CD8-positive, alpha-beta memory T cell (primary cell): ENCODE data around the gene PIK3R3. TPM values are rescaled to one million over a fixed set of nuclear protein-coding genes. Genes with fewer than 3 reads are reported as not detected.

Source experiments
- CTCF ChIA-PET: fragments of 350-600 bp; sonication (Branson Sonifier 250); formaldehyde crosslinking; loops from one replicate; lab custom pipeline; 2021; ENCODE audit warnings: antibody characterized with exemption; lab: Charles Lee
- POLR2A ChIA-PET: fragments of 350-600 bp; sonication (Branson Sonifier 250); formaldehyde crosslinking; loops from one replicate; lab custom pipeline; 2021; ENCODE audit warnings: antibody characterized with exemption; lab: Charles Lee
- DNase-seq, 5 donors: peaks; one replicate each; pipeline versions ENCODE4 v3.0.0 to v3.0.0-alpha.2; 2020 to 2022; ENCODE audit warnings: mixed read lengths in 1 of 5
- H3K27ac ChIP-seq: one replicate; pipeline ENCODE4 v1.7.0; 2013; ENCODE audit warnings: low read depth, mild to moderate bottlenecking, low read length, moderate library complexity
- H3K27me3 ChIP-seq: 2 replicates; pipeline ENCODE4 v1.7.0; 2013; ENCODE audit warnings: low read length, mild to moderate bottlenecking; ENCODE audit not compliant: insufficient read depth, poor library complexity, severe bottlenecking
- H3K36me3 ChIP-seq: 2 replicates; pipeline ENCODE4 v1.7.0; 2013; ENCODE audit warnings: mild to moderate bottlenecking, low read length, moderate library complexity; ENCODE audit not compliant: insufficient read depth
- H3K4me1 ChIP-seq: 2 replicates; pipeline ENCODE4 v1.7.0; 2013; ENCODE audit warnings: mild to moderate bottlenecking, low read length, moderate library complexity; ENCODE audit not compliant: insufficient read depth
- H3K4me3 ChIP-seq: 2 replicates; pipeline ENCODE4 v1.7.0; 2013; ENCODE audit warnings: mild to moderate bottlenecking, low read length
- H3K9me3 ChIP-seq: 2 replicates; pipeline ENCODE4 v1.7.0; 2013; ENCODE audit warnings: mild to moderate bottlenecking, low read length
- H3K27ac Mint-ChIP-seq, 8 donors: one replicate each; pipeline ENCODE4 v1.8.0; 2020 to 2021; ENCODE audit warnings: mixed read lengths in 8 of 8, mild to moderate bottlenecking in 6 of 8, inconsistent platforms in 3 of 8, moderate library complexity in 3 of 8
- H3K27me3 Mint-ChIP-seq, 2 donors: one replicate each; pipeline ENCODE4 v1.8.0; 2020 to 2021; ENCODE audit warnings: mixed read lengths in 2 of 2, mild to moderate bottlenecking in 1 of 2, moderate library complexity in 1 of 2
- H3K36me3 Mint-ChIP-seq, 3 donors: one replicate each; pipeline ENCODE4 v1.8.0; 2020 to 2021; ENCODE audit warnings: mixed read lengths in 3 of 3, inconsistent platforms in 1 of 3, mild to moderate bottlenecking in 1 of 3
- H3K4me1 Mint-ChIP-seq, 3 donors: one replicate each; pipeline ENCODE4 v1.8.0; 2020 to 2021; ENCODE audit warnings: mixed read lengths in 3 of 3, inconsistent platforms in 1 of 3, mild to moderate bottlenecking in 1 of 3
- H3K4me3 Mint-ChIP-seq, 7 donors: one replicate each; pipeline ENCODE4 v1.8.0; 2020 to 2021; ENCODE audit warnings: mixed read lengths in 7 of 7, mild to moderate bottlenecking in 6 of 7, moderate library complexity in 4 of 7, inconsistent platforms in 2 of 7
- H3K9me3 Mint-ChIP-seq, 5 donors: one replicate each; pipeline ENCODE4 v1.8.0; 2020 to 2022; ENCODE audit warnings: mixed read lengths in 5 of 5, mild to moderate bottlenecking in 3 of 5, moderate library complexity in 2 of 5, inconsistent platforms in 1 of 5
- polyA plus RNA-seq: library from polyadenylated mRNA; unstranded; fragments of 300-500 nt; fragmentation: Illumina TruSeq; gene quantifications from one replicate; pipeline ENCODE4 v1.2.3, GENCODE V29; 2021
- total RNA-seq, 2 experiments: library from RNA; stranded (reverse); gene quantifications; one replicate each; pipeline ENCODE4 v1.2.3, GENCODE V29; 2021

The PIK3R3 gene
- total and polyA plus RNA-seq, 3 experiments from 2014 or later = 3.3 to 4.7 (median 4.3) TPM

DNA sequence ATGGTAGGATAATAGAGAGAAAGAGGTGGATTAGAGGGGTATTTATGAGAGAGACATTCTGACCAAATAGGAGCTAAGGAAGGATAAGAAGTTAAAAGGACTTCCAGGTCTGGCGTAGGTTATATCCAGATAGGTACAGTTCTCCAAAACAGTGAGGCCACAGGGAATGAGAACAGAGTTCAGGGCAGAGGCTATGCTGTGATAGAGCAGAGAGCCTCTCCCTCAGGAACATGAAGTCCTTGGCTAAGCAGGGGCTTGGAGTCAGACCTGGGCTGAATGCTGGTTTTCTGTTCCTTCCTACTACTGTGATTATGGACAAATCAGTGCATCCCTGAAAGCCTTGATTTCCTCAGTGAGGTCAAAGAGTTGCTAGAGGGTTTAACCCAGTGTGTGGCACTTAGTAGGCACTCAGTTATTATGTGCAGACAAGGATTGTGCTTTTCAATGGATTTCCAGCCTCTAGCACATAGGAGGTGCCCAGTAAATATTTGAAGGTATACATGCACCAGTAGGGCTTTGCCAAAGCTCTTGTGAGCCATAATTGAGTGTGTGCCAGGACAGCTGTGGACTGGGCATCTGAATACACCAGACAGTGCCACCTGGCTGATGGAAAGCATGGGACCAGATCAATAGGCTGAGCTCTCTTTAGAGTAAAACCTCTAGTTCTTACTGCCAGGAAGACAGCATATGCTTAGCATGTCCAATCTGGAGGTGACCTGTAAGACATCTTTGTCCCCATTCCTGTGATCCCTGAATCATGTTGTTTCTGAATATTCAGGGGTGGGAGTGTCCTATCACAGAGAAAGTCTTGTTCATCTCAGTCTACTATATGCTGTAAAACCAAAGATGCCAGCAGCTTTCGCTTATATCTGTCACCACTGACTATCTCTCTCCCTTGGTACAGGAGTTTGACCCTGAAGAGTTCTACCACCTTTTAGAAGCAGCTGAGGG lies 111.1 kb downstream of the PIK3R3 start:
- Histone ChIP-seq H3K27ac (no peak overlapping the region), H3K9me3 (no peaks in the 10 kb centered on the region), H3K27me3 (no peaks in the 10 kb centered on the region), H3K36me3 (no peaks in the 10 kb centered on the region), H3K4me1 (no peaks in the 10 kb centered on the region), H3K4me3 (no peak overlapping the region)
- CTCF ChIA-PET = no interaction called here
- H3K4me3 Mint-ChIP-seq = no peak overlapping the region
- peaks cover 0 to 13% (median 2%) of the 10 kb centered on the region in 3 donors for H3K36me3 Mint-ChIP-seq
- H3K9me3 Mint-ChIP-seq = no peaks in the 10 kb centered on the region
- POLR2A ChIA-PET = no interaction called here
- no peak for DNase-seq
- H3K4me1 Mint-ChIP-seq = no peaks in the 10 kb centered on the region
- H3K27me3 Mint-ChIP-seq = no peaks in the 10 kb centered on the region
- no peak overlapping the region for H3K27ac Mint-ChIP-seq

DNA sequence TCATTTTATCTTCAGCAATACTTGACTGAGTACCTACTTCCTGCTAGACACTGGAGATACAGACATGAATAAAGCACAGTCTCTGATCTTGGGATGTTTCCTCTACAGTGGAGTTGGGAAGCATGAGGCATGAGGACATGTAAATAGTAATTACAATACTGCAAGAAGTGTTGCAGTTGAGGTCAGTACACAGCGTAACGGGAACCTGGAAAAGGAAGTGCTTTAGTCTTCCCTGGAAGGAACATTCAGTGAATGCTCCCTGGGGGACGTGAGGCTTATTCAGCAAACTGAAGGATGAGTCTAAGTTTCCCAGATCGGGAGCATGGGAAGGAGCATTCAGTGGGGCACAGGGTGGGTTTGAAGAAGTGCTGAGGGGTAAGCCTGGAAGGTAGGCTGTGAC lies 112.4 kb downstream of the PIK3R3 start:
- no peak overlapping the region for H3K4me3 ChIP-seq
- H3K27me3 ChIP-seq = no peaks in the 10 kb centered on the region
- no peaks in the 10 kb centered on the region for H3K36me3 ChIP-seq
- no peak for DNase-seq
- Mint-ChIP-seq H3K4me1 (no peaks in the 10 kb centered on the region), H3K27me3 (no peaks in the 10 kb centered on the region), H3K9me3 (no peaks in the 10 kb centered on the region), H3K27ac (no peak overlapping the region), H3K4me3 (no peak overlapping the region), H3K36me3 (peaks cover 0 to 13% (median 2%) of the 10 kb centered on the region in 3 donors)
- POLR2A ChIA-PET = no interaction called here
- H3K27ac ChIP-seq = no peak overlapping the region
- no peaks in the 10 kb centered on the region for H3K9me3 ChIP-seq
- no peaks in the 10 kb centered on the region for H3K4me1 ChIP-seq
- CTCF ChIA-PET = no interaction called here

GRCh38 chr1:46019348-46019747 lies 113.1 kb downstream of the PIK3R3 start:
- Histone ChIP-seq H3K27ac (no peak overlapping the region), H3K36me3 (no peaks in the 10 kb centered on the region), H3K9me3 (no peaks in the 10 kb centered on the region), H3K4me1 (no peaks in the 10 kb centered on the region), H3K27me3 (no peaks in the 10 kb centered on the region), H3K4me3 (no peak overlapping the region)
- H3K4me3 Mint-ChIP-seq = no peak overlapping the region
- no peaks in the 10 kb centered on the region for H3K4me1 Mint-ChIP-seq
- ChIA-PET CTCF (no interaction called here), POLR2A (no interaction called here)
- H3K36me3 Mint-ChIP-seq = peaks cover 0 to 11% (median 3%) of the 10 kb centered on the region in 3 donors
- no peak for DNase-seq
- H3K27ac Mint-ChIP-seq = no peak overlapping the region
- H3K9me3 Mint-ChIP-seq = no peaks in the 10 kb centered on the region
- no peaks in the 10 kb centered on the region for H3K27me3 Mint-ChIP-seq

DNA sequence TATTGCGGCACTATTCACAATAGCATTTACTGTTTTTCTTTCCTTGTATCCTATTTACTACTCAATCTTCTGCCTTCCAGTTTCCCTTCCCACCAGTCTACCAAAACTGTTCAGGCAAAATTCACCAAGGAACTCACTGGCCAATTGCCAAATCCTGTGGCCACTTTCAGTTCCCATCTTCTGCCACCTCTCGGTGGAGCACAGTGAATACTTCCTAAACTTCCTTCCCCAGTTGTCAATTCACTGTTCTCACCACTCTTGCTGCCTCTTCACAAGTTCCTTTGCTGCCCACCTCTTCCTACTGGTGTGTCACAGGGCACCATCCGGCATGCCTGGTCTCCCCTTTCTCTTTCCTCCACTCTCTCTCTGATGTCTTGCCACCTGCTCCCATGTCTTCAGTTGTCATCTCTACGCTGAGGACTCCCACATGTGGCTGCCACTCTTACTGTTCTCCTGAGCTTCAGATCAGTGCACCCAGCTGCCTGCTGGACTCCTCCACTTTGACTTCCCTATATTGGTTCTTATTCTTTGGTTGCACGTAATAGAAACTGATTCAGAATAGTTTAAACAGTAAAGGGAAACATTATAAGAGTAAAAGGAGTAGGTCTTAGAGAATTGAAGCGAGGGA lies 114.4 kb downstream of the PIK3R3 start:
- Mint-ChIP-seq H3K36me3 (peaks cover 0 to 6% (median 3%) of the 10 kb centered on the region in 3 donors), H3K27me3 (no peaks in the 10 kb centered on the region), H3K27ac (no peak overlapping the region), H3K4me1 (no peaks in the 10 kb centered on the region), H3K4me3 (no peak overlapping the region), H3K9me3 (no peaks in the 10 kb centered on the region)
- Histone ChIP-seq H3K27me3 (no peaks in the 10 kb centered on the region), H3K4me1 (no peaks in the 10 kb centered on the region), H3K4me3 (no peak overlapping the region), H3K27ac (no peak overlapping the region), H3K36me3 (no peaks in the 10 kb centered on the region), H3K9me3 (no peaks in the 10 kb centered on the region)
- ChIA-PET CTCF (interaction anchor here (0.9 kb wide), 1 partner anchor 14 kb away, joined by 3 read pairs; no protein-coding TSS in a partner anchor), POLR2A (no interaction called here)
- DNase-seq = no peak

- H3K4me1 Mint-ChIP-seq = no peaks in the 10 kb centered on the region
Measured at GRCh38 chr1:46013581-46013980, 118.8 kb downstream of the PIK3R3 start.

GRCh38 chr1:46012236-46012635 lies 120.2 kb downstream of the PIK3R3 start:
- Histone ChIP-seq H3K9me3 (no peaks in the 10 kb centered on the region), H3K27ac (no peak overlapping the region), H3K4me1 (no peaks in the 10 kb centered on the region), H3K36me3 (no peaks in the 10 kb centered on the region), H3K27me3 (no peaks in the 10 kb centered on the region), H3K4me3 (no peak overlapping the region)
- Mint-ChIP-seq H3K27me3 (no peaks in the 10 kb centered on the region), H3K9me3 (no peaks in the 10 kb centered on the region), H3K4me1 (no peaks in the 10 kb centered on the region), H3K27ac (no peak overlapping the region), H3K36me3 (peaks cover 17 to 35% (median 23%) of the 10 kb centered on the region in 3 donors), H3K4me3 (no peak overlapping the region)
- POLR2A ChIA-PET = no interaction called here
- CTCF ChIA-PET = no interaction called here
- no peak for DNase-seq

More at GRCh38 chr1:46013581-46013980, 118.8 kb downstream of the PIK3R3 start:
- H3K36me3 ChIP-seq = no peaks in the 10 kb centered on the region
- H3K27ac ChIP-seq = no peak overlapping the region
- no peaks in the 10 kb centered on the region for H3K9me3 ChIP-seq
- no peak overlapping the region for H3K27ac Mint-ChIP-seq
- DNase-seq = no peak
- H3K27me3 Mint-ChIP-seq = no peaks in the 10 kb centered on the region
- ChIA-PET POLR2A (no interaction called here), CTCF (no interaction called here)
- H3K9me3 Mint-ChIP-seq = no peaks in the 10 kb centered on the region
- H3K4me3 ChIP-seq = no peak overlapping the region
- peaks cover 8 to 22% (median 13%) of the 10 kb centered on the region in 3 donors for H3K36me3 Mint-ChIP-seq
- H3K27me3 ChIP-seq = no peaks in the 10 kb centered on the region
- H3K4me3 Mint-ChIP-seq = no peak overlapping the region
- H3K4me1 ChIP-seq = no peaks in the 10 kb centered on the region

- Histone ChIP-seq H3K27ac (no peak overlapping the region), H3K27me3 (no peaks in the 10 kb centered on the region), H3K4me1 (no peaks in the 10 kb centered on the region), H3K36me3 (no peaks in the 10 kb centered on the region), H3K9me3 (no peaks in the 10 kb centered on the region), H3K4me3 (no peak overlapping the region)
- no peaks in the 10 kb centered on the region for H3K27me3 Mint-ChIP-seq
- no peaks in the 10 kb centered on the region for H3K4me1 Mint-ChIP-seq
- ChIA-PET CTCF (no interaction called here), POLR2A (no interaction called here)
- H3K36me3 Mint-ChIP-seq = peaks cover 20 to 42% (median 25%) of the 10 kb centered on the region in 3 donors
- no peak overlapping the region for H3K4me3 Mint-ChIP-seq
- H3K9me3 Mint-ChIP-seq = no peaks in the 10 kb centered on the region
- H3K27ac Mint-ChIP-seq = no peak overlapping the region
- no peak for DNase-seq
Measured at GRCh38 chr1:46011121-46011695, 121.2 kb downstream of the PIK3R3 start.

DNA sequence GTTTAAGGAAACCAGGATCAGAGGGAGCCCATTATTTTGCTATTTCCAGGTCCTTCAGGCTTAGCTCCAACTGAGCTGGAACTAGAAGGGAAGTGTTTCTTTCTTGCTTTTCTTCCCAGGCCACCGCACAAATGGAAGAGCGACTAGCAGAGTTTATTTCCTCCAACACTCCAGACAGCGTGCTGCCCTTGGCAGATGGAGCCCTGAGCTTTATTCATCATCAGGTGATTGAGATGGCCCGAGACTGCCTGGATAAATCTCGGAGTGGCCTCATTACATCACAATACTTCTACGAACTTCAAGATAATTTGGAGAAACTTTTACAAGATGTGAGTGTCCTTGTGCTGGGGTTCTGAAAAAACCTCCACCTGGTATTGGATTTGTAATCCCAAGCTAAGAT lies 121.8 kb downstream of the PIK3R3 start:
- Histone ChIP-seq H3K4me1 (no peaks in the 10 kb centered on the region), H3K27me3 (no peaks in the 10 kb centered on the region), H3K4me3 (no peak overlapping the region), H3K36me3 (no peaks in the 10 kb centered on the region), H3K27ac (no peak overlapping the region), H3K9me3 (no peaks in the 10 kb centered on the region)
- CTCF ChIA-PET = no interaction called here
- no peak for DNase-seq
- H3K27ac Mint-ChIP-seq = peak overlapping the region in 1 of 8 donors; percentile 48
- H3K4me3 Mint-ChIP-seq = no peak overlapping the region
- H3K27me3 Mint-ChIP-seq = no peaks in the 10 kb centered on the region
- no peaks in the 10 kb centered on the region for H3K4me1 Mint-ChIP-seq
- POLR2A ChIA-PET = no interaction called here
- H3K9me3 Mint-ChIP-seq = no peaks in the 10 kb centered on the region
- peaks cover 20 to 46% (median 25%) of the 10 kb centered on the region in 3 donors for H3K36me3 Mint-ChIP-seq
